Measurements from ENCODE around the gene SYDE1.

SYDE1 gene

GRCh38 chr19:15138427-15138826, 31.2 kb downstream of the SYDE1 start:
- no peak for TF ChIP-seq CTCF (IDR thresholded peaks at IDR 0.05; ENCODE audit: low read depth, low read length)
- no peak overlapping the region for H3K4me3 ChIP-seq (replicated peaks in 1 of 2; ENCODE audit: low read depth in 2 of 2, low read length in 2 of 2)
- DNase-seq (ENCODE audit: low read depth in 2 of 2) = peak in 1 of 2 donors; percentile 36

- TF ChIP-seq CTCF (IDR thresholded peaks at IDR 0.05; ENCODE audit: low read depth, low read length) = no peak
- no peak for DNase-seq (ENCODE audit: low read depth in 2 of 2)
- H3K4me3 ChIP-seq (replicated peaks in 1 of 2; ENCODE audit: low read depth in 2 of 2, low read length in 2 of 2) = no peak overlapping the region
Observed at GRCh38 chr19:15141143-15141542, 33.9 kb downstream of the SYDE1 start.

GRCh38 chr19:15142313-15142712, 35.1 kb downstream of the SYDE1 start:
- DNase-seq (ENCODE audit: low read depth in 2 of 2) = no peak
- H3K4me3 ChIP-seq (replicated peaks in 1 of 2; ENCODE audit: low read depth in 2 of 2, low read length in 2 of 2) = no peak overlapping the region
- TF ChIP-seq CTCF (IDR thresholded peaks at IDR 0.05; ENCODE audit: low read depth, low read length) = no peak

GRCh38 chr19:15144046-15144646, 36.9 kb downstream of the SYDE1 start:
- no peak overlapping the region for H3K4me3 ChIP-seq (replicated peaks in 1 of 2; ENCODE audit: low read depth in 2 of 2, low read length in 2 of 2)
- no peak for TF ChIP-seq CTCF (IDR thresholded peaks at IDR 0.05; ENCODE audit: low read depth, low read length)
- peak in 1 of 2 donors; percentile 71 for DNase-seq (ENCODE audit: low read depth in 2 of 2)

- TF ChIP-seq CTCF (IDR thresholded peaks at IDR 0.05; ENCODE audit: low read depth, low read length) = no peak
- no peak overlapping the region for H3K4me3 ChIP-seq (replicated peaks in 1 of 2; ENCODE audit: low read depth in 2 of 2, low read length in 2 of 2)
- no peak for DNase-seq (ENCODE audit: low read depth in 2 of 2)
Observed at GRCh38 chr19:15147090-15147489, 39.9 kb downstream of the SYDE1 start.

- no peak for TF ChIP-seq CTCF (IDR thresholded peaks at IDR 0.05; ENCODE audit: low read depth, low read length)
- DNase-seq (ENCODE audit: low read depth in 2 of 2) = no peak
Observed at GRCh38 chr19:15149737-15150136, 42.5 kb downstream of the SYDE1 start.

More at GRCh38 chr19:15149737-15150136, 42.5 kb downstream of the SYDE1 start:
- H3K4me3 ChIP-seq (replicated peaks in 1 of 2; ENCODE audit: low read depth in 2 of 2, low read length in 2 of 2) = no peak overlapping the region
